Stimulated activated CD4-positive, alpha-beta T cell treated with anti-CD3 and anti-CD28 coated beads, Interleukin-4, amount 100 ng/mL, for 4 hours (primary cell): Measurements from ENCODE around the gene TAF11.
"Not testable (repeated sequence)": the region's sequence is repeated elsewhere in the genome, so short reads cannot be mapped to it uniquely, and the experiment has no call there.

ENCODE experiments used
- DNase-seq, 2 experiments: peaks; one replicate each; pipeline ENCODE4 v3.0.0-alpha.2; 2020

The TAF11 gene

GRCh38 chr6:34864007-34864406, 23.8 kb downstream of the TAF11 start:
- no peak for DNase-seq

GRCh38 chr6:34860776-34861175, 27.1 kb downstream of the TAF11 start:
- no peak for DNase-seq

GRCh38 chr6:34859951-34860350, 27.9 kb downstream of the TAF11 start:
- no peak for DNase-seq

- DNase-seq = no peak
These were observed 29.2 kb downstream of the TAF11 start for GRCh38 chr6:34858681-34859080.

GRCh38 chr6:34855463-34855862, 32.4 kb downstream of the TAF11 start:
- DNase-seq = no peak

- DNase-seq = no peak
These were observed 35.3 kb downstream of the TAF11 start for GRCh38 chr6:34852406-34853085.

- DNase-seq = no peak
These were observed 36.5 kb downstream of the TAF11 start for GRCh38 chr6:34851361-34851760.

- DNase-seq = not testable (repeated sequence)
These were observed 38.8 kb downstream of the TAF11 start for GRCh38 chr6:34849066-34849465.

- DNase-seq = no peak
These were observed 48.0 kb downstream of the TAF11 start for GRCh38 chr6:34839666-34840352.

- no peak for DNase-seq
These were observed 50.3 kb downstream of the TAF11 start for GRCh38 chr6:34837528-34837927.

GRCh38 chr6:34836451-34836850, 51.4 kb downstream of the TAF11 start:
- no peak for DNase-seq

GRCh38 chr6:34836008-34836407, 51.8 kb downstream of the TAF11 start:
- no peak for DNase-seq

- DNase-seq = no peak
These were observed 52.9 kb downstream of the TAF11 start for GRCh38 chr6:34834789-34835518.

- no peak for DNase-seq
These were observed 54.9 kb downstream of the TAF11 start for GRCh38 chr6:34832942-34833341.

GRCh38 chr6:34829137-34829536, 58.7 kb downstream of the TAF11 start:
- no peak for DNase-seq
